Measurements from ENCODE around the gene YPEL2. TPM values are rescaled to one million over a fixed set of nuclear protein-coding genes. Genes with fewer than 3 reads are reported as not detected.

Gene YPEL2
- total and polyA plus RNA-seq, 2 of the 13 experiments (the other 11 are each of a cell fraction or from before 2014, with no cell fraction given) = 8.5 to 21.1 TPM

GRCh38 chr17:59389066-59389465, 57.6 kb downstream of the YPEL2 start (continued):
- no peak for TF ChIP-seq ZMAT3 (CRISPR knock-in tag; conservative IDR thresholded peaks at IDR 0.05)
- no peak for TF ChIP-seq MYC (CRISPR knock-in tag; IDR thresholded peaks at IDR 0.05; ENCODE audit: borderline replicate concordance)

DNA sequence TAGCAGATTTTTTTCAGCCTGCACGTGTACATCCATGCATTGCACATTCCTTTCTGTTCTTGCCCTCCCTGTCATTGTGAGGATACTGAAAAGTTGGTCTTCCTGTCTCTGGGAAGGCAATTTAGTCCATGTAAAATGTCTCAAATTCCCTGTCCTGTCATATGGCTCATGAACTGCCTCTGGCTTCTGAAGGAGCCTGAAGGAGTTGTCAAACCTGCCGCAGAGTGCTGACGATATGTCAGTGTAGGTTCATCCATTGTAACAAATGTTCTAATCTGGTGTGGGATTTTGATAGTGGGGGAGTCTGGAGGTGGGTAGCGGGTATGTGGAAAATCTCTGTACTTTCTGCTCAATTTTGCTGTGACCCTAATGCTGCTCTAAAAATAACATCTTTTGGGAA, 59.6 kb downstream of the YPEL2 start:
- Histone ChIP-seq H3K4me3 (replicated peaks in 1 of 3; ENCODE audit: insufficient read depth in 1 of 3, low read depth in 2 of 3, low read length in 3 of 3) (no peak overlapping the region), H2AFZ (ENCODE audit: low read length) (no peak overlapping the region), H3K27ac (ENCODE audit: extremely low read length, insufficient read depth, low read length) (no peak overlapping the region), H3K36me3 (replicated peaks in 1 of 2; ENCODE audit: control insufficient read depth in 1 of 2, insufficient read depth in 2 of 2, low read length in 2 of 2) (peaks cover 8 to 27% of the 10 kb centered on the region in 2 experiments; a peak in 4 of 5 replicates), H3K9me3 (ENCODE audit: low read length) (no peaks in the 10 kb centered on the region), H3K27me3 (ENCODE audit: control insufficient read depth in 1 of 2, insufficient read depth in 2 of 2, low read length in 2 of 2) (no peaks in the 10 kb centered on the region), H3K4me1 (ENCODE audit: insufficient read depth, low read length) (peaks cover 11% of the 10 kb centered on the region), H3K4me2 (ENCODE audit: low read depth, low read length) (no peak overlapping the region), H3K9ac (ENCODE audit: insufficient read depth, low read depth, low read length) (no peak overlapping the region), H3K79me2 (ENCODE audit: insufficient read depth, low read length) (no peaks in the 10 kb centered on the region), H4K20me1 (ENCODE audit: insufficient read depth, low read length) (no peaks in the 10 kb centered on the region)
- intact Hi-C loops (cut with micrococcal nuclease; ENCODE audit: unreplicated experiment) = no loop called here
- FAIRE-seq (no peak), DNase-seq (ENCODE audit: low spot score) (no peak), ATAC-seq (no peak)
- no TSS peak for BruUV-seq (replicated peaks)
- POLR2A ChIA-PET = no interaction called here
- TF ChIP-seq ZNF121 (CRISPR knock-in tag; IDR thresholded peaks at IDR 0.05) (no peak), WIZ (CRISPR knock-in tag; IDR thresholded peaks at IDR 0.05) (no peak), ZNF746 (CRISPR knock-in tag; IDR thresholded peaks at IDR 0.05) (no peak), RBFOX2 (IDR thresholded peaks at IDR 0.05; ENCODE audit: low read depth, low read length) (no peak), ZNF382 (CRISPR knock-in tag; IDR thresholded peaks at IDR 0.05; ENCODE audit: borderline replicate concordance) (no peak), KLF6 (CRISPR knock-in tag; IDR thresholded peaks at IDR 0.05) (no peak), ZFX (CRISPR knock-in tag; IDR thresholded peaks at IDR 0.05; ENCODE audit: low read depth) (no peak), MAFG (CRISPR knock-in tag; IDR thresholded peaks at IDR 0.05) (no peak), ZNF660 (CRISPR knock-in tag; IDR thresholded peaks at IDR 0.05; ENCODE audit: borderline replicate concordance, low read depth) (no peak), ZZZ3 (CRISPR knock-in tag; IDR thresholded peaks at IDR 0.05; ENCODE audit: borderline replicate concordance) (no peak), ZBTB7B (CRISPR knock-in tag; IDR thresholded peaks at IDR 0.05) (no peak)
- TF ChIP-seq, protein P1, sequence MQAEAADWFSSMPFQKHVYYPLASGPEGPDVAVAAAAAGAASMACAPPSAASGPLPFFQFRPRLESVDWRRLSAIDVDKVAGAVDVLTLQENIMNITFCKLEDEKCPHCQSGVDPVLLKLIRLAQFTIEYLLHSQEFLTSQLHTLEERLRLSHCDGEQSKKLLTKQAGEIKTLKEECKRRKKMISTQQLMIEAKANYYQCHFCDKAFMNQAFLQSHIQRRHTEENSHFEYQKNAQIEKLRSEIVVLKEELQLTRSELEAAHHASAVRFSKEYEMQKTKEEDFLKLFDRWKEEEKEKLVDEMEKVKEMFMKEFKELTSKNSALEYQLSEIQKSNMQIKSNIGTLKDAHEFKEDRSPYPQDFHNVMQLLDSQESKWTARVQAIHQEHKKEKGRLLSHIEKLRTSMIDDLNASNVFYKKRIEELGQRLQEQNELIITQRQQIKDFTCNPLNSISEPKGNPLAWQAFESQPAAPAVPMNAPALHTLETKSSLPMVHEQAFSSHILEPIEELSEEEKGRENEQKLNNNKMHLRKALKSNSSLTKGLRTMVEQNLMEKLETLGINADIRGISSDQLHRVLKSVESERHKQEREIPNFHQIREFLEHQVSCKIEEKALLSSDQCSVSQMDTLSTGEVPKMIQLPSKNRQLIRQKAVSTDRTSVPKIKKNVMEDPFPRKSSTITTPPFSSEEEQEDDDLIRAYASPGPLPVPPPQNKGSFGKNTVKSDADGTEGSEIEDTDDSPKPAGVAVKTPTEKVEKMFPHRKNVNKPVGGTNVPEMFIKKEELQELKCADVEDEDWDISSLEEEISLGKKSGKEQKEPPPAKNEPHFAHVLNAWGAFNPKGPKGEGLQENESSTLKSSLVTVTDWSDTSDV (CRISPR knock-in tag; IDR thresholded peaks at IDR 0.05) = no peak
- TF ChIP-seq, protein P2, sequence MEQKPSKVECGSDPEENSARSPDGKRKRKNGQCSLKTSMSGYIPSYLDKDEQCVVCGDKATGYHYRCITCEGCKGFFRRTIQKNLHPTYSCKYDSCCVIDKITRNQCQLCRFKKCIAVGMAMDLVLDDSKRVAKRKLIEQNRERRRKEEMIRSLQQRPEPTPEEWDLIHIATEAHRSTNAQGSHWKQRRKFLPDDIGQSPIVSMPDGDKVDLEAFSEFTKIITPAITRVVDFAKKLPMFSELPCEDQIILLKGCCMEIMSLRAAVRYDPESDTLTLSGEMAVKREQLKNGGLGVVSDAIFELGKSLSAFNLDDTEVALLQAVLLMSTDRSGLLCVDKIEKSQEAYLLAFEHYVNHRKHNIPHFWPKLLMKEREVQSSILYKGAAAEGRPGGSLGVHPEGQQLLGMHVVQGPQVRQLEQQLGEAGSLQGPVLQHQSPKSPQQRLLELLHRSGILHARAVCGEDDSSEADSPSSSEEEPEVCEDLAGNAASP (CRISPR knock-in tag; IDR thresholded peaks at IDR 0.05; ENCODE audit: borderline replicate concordance) = no peak
- TF ChIP-seq, protein P3, sequence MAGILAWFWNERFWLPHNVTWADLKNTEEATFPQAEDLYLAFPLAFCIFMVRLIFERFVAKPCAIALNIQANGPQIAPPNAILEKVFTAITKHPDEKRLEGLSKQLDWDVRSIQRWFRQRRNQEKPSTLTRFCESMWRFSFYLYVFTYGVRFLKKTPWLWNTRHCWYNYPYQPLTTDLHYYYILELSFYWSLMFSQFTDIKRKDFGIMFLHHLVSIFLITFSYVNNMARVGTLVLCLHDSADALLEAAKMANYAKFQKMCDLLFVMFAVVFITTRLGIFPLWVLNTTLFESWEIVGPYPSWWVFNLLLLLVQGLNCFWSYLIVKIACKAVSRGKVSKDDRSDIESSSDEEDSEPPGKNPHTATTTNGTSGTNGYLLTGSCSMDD (CRISPR knock-in tag; IDR thresholded peaks at IDR 0.05) = no peak
- TF ChIP-seq, protein P4, sequence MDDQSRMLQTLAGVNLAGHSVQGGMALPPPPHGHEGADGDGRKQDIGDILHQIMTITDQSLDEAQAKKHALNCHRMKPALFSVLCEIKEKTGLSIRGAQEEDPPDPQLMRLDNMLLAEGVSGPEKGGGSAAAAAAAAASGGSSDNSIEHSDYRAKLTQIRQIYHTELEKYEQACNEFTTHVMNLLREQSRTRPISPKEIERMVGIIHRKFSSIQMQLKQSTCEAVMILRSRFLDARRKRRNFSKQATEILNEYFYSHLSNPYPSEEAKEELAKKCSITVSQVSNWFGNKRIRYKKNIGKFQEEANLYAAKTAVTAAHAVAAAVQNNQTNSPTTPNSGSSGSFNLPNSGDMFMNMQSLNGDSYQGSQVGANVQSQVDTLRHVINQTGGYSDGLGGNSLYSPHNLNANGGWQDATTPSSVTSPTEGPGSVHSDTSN (CRISPR knock-in tag; IDR thresholded peaks at IDR 0.05; ENCODE audit: borderline replicate concordance) = no peak
- 96% methylated on average over 4 of the region's 4 CpGs for WGBS (ENCODE audit: low lambda C conversion rate)
- CTCF ChIA-PET (ENCODE audit: low intra/inter-chr PET ratio, low total read pairs) = no interaction called here
- in situ Hi-C loops (cut with HindIII; ENCODE audit: extremely low pct_ligation_motif_present, low pct_unique_long_range_greater_than_20kb) = no loop called here
